HepG2 (cell line): Measurements from ENCODE around the gene THADA. TPM values are rescaled to one million over a fixed set of nuclear protein-coding genes. Genes with fewer than 3 reads are reported as not detected.

ENCODE experiments used
- ARID2 ChIP-seq: sonication (generic); formaldehyde crosslinking; IDR thresholded peaks from 2 replicates; pipeline ENCODE4 v1.8.1; 2022; ENCODE audit warnings: mild to moderate bottlenecking, missing genetic modification reagents, borderline replicate concordance
- DR1 ChIP-seq: sonication (generic); formaldehyde crosslinking; IDR thresholded peaks from 2 replicates; pipeline ENCODE4 v1.8.0; 2021; ENCODE audit warnings: mild to moderate bottlenecking, missing genetic modification reagents, inconsistent platforms
- ETV5 ChIP-seq: IDR thresholded peaks from 2 replicates; pipeline ENCODE4 v1.6.1; 2018; ENCODE audit warnings: missing biosample characterization, missing genetic modification reagents, inconsistent platforms, borderline replicate concordance
- GATAD2A ChIP-seq: IDR thresholded peaks from 2 replicates; pipeline ENCODE4 v1.6.1; 2016
- HNF1B ChIP-seq: sonication (generic); formaldehyde crosslinking; IDR thresholded peaks from 2 replicates; pipeline ENCODE4 v1.5.1; 2020; ENCODE audit warnings: mild to moderate bottlenecking, moderate library complexity, missing genetic modification reagents
- HNF4A ChIP-seq: sonication (generic); formaldehyde crosslinking; IDR thresholded peaks from 2 replicates; pipeline ENCODE4 v1.4.0; 2020; ENCODE audit warnings: missing genetic modification reagents
- JUN ChIP-seq: sonication (generic); formaldehyde crosslinking; IDR thresholded peaks from 2 replicates; pipeline ENCODE4 v1.4.0; 2020; ENCODE audit warnings: mild to moderate bottlenecking, missing genetic modification reagents
- JUND ChIP-seq: sonication (generic); formaldehyde crosslinking; IDR thresholded peaks from 2 replicates; pipeline ENCODE4 v1.8.0; 2022; ENCODE audit warnings: mild to moderate bottlenecking, missing genetic modification reagents
- KAT7 ChIP-seq: IDR thresholded peaks from 2 replicates; pipeline ENCODE4 v1.6.1; 2018; ENCODE audit warnings: borderline replicate concordance, missing compliant biosample characterization
- KMT2B ChIP-seq: IDR thresholded peaks from 2 replicates; pipeline ENCODE4 v1.6.1; 2016; ENCODE audit warnings: missing genetic modification reagents, missing compliant biosample characterization
- MIER3 ChIP-seq: IDR thresholded peaks from 2 replicates; pipeline ENCODE4 v1.6.1; 2016; ENCODE audit warnings: missing compliant biosample characterization, borderline replicate concordance
- NR2F2 ChIP-seq: IDR thresholded peaks from 2 replicates; pipeline ENCODE4 v1.6.1; 2012; ENCODE audit warnings: low read depth, inconsistent platforms, borderline replicate concordance
- SIX1 ChIP-seq: sonication (generic); formaldehyde crosslinking; IDR thresholded peaks from 2 replicates; pipeline ENCODE4 v1.4.0; 2020; ENCODE audit warnings: missing genetic modification reagents, borderline replicate concordance
- SMAD9 ChIP-seq: sonication (generic); formaldehyde crosslinking; IDR thresholded peaks from 2 replicates; pipeline ENCODE4 v1.5.1; 2020; ENCODE audit warnings: mild to moderate bottlenecking, missing genetic modification reagents
- TRIM24 ChIP-seq: sonication (generic); formaldehyde crosslinking; IDR thresholded peaks from 2 replicates; pipeline ENCODE4 v1.8.0; 2022; ENCODE audit warnings: mild to moderate bottlenecking, missing genetic modification reagents
- TSC22D2 ChIP-seq: sonication (generic); formaldehyde crosslinking; IDR thresholded peaks from 2 replicates; pipeline ENCODE4 v1.5.1; 2020; ENCODE audit warnings: missing genetic modification reagents, mild to moderate bottlenecking, borderline replicate concordance
- ZMYM2 ChIP-seq: sonication (generic); formaldehyde crosslinking; IDR thresholded peaks from 2 replicates; pipeline ENCODE4 v1.8.0; 2022; ENCODE audit warnings: mild to moderate bottlenecking, missing genetic modification reagents
- ZNF20 ChIP-seq: sonication (generic); formaldehyde crosslinking; IDR thresholded peaks from 2 replicates; pipeline ENCODE4 v1.4.0; 2020; ENCODE audit warnings: mild to moderate bottlenecking, moderate library complexity, missing genetic modification reagents
- ZNF276 ChIP-seq: sonication (generic); formaldehyde crosslinking; IDR thresholded peaks from 2 replicates; pipeline ENCODE4 v1.4.0; 2020; ENCODE audit warnings: mild to moderate bottlenecking, low read depth, missing genetic modification reagents
- ZNF547 ChIP-seq: sonication (generic); formaldehyde crosslinking; IDR thresholded peaks from 2 replicates; pipeline ENCODE4 v1.5.1; 2020; ENCODE audit warnings: mild to moderate bottlenecking, missing genetic modification reagents
- ZNF549 ChIP-seq: sonication (generic); formaldehyde crosslinking; IDR thresholded peaks from 2 replicates; pipeline ENCODE4 v1.5.0; 2020; ENCODE audit warnings: missing genetic modification reagents
- ZNF761 ChIP-seq: sonication (generic); formaldehyde crosslinking; conservative IDR thresholded peaks from 2 replicates; pipeline ENCODE4 v1.4.0; 2020; ENCODE audit warnings: mild to moderate bottlenecking, missing genetic modification reagents
- polyA plus RNA-seq, 8 experiments: library from polyadenylated mRNA; depleted of rRNA in 3 of 8; stranded (reverse) in 7 of 8; unstranded in 1 of 8; fragments of >200 nt; fragmentation: Illumina TruSeq in 4 of 8; extraction: Trizol in 4 of 8; gene quantifications; 2 replicates each; pipeline versions ENCODE4 v1.2.1 to v1.2.3, GENCODE V29; 2011 to 2016; ENCODE audit warnings: low read depth in 4 of 8, missing spikeins in 1 of 8, mixed read lengths in 1 of 8; ENCODE audit not compliant: insufficient read depth in 1 of 8
- total RNA-seq, 5 experiments: library from RNA; depleted of rRNA; stranded (reverse); fragments of >200 nt; fragmentation: Illumina TruSeq; extraction: Trizol; gene quantifications; 2 replicates each; pipeline ENCODE4 v1.2.3, GENCODE V29; 2016; ENCODE audit warnings: low read depth in 1 of 5
- TF ChIP-seq, protein P1 (sequence below): IDR thresholded peaks from 2 replicates; pipeline ENCODE4 v1.6.1; 2016; ENCODE audit warnings: low read depth, borderline replicate concordance

The THADA gene
- total and polyA plus RNA-seq, 2 of the 13 experiments (the other 11 are each of a cell fraction or from before 2014, with no cell fraction given) = 12.7 to 21.7 TPM

DNA sequence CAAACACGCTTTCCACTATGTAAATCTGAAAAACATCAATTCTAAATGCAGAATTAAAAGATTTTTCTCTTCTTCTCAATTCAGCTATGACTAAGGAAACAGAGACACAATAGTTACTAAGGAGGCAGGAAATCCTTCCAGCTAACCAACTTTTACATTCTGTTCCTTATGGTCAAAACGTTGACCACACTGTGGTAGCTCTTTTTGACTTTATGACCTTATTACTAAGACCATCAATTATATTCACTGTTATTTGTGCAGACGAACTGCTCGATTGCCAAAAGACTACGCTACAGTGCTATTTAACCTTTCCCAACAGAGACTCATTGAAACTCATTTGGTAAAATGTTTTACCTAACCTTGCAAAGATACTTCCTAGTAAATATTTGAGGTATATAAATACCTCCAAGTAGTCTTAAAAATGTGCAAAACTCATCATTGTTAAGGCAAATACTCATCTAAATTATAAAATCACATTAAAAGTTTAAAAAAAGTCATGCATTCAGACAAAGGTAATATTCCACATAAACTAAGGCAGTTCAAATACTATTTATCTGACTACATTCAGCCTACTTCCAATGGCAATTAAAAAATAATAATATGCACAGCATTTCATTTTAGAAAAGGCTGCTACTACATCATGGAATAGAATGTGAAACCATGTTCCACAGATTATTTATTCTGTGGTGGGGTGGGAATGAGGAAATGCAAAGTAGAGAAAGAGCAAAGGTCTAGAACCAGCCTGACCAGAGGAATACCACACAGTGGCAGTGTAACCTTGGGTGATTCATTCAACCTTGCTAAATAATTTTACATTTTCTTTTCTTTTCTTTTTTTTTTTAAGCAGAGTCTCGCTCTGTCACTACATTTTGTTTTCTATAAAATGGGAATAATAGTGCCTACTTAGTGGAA, 139.9 kb downstream of the THADA start (continued):
- TF ChIP-seq JUN (no peak), MIER3 (CRISPR knock-in tag) (peak; percentile 63), NR2F2 (peak; percentile 30; the same call in 1 of the 2 replicates), KAT7 (CRISPR knock-in tag) (peak; percentile 61; the same call in 1 of the 2 replicates), HNF1B (CRISPR knock-in tag) (no peak), HNF4A (CRISPR knock-in tag) (peak; percentile 85), DR1 (CRISPR knock-in tag) (no peak), TSC22D2 (0 out of 2 replicates have a peak, but pooled peaks have one; percentile 49), GATAD2A (CRISPR knock-in tag) (peak; percentile 88), ZNF547 (CRISPR knock-in tag) (no peak), KMT2B (CRISPR knock-in tag) (no peak; the same call in 1 of the 2 replicates), SMAD9 (CRISPR knock-in tag) (no peak), ETV5 (CRISPR knock-in tag) (peak; percentile 20; the same call in 1 of the 2 replicates), ZNF549 (no peak), SIX1 (CRISPR knock-in tag) (no peak), ZNF761 (no peak), TRIM24 (CRISPR knock-in tag) (no peak), ZMYM2 (no peak), ARID2 (CRISPR knock-in tag) (peak; percentile 79), ZNF276 (CRISPR knock-in tag) (no peak), ZNF20 (CRISPR knock-in tag) (no peak), JUND (CRISPR knock-in tag) (no peak)
- TF ChIP-seq, protein P1, sequence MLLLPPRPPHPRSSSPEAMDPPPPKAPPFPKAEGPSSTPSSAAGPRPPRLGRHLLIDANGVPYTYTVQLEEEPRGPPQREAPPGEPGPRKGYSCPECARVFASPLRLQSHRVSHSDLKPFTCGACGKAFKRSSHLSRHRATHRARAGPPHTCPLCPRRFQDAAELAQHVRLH (CRISPR knock-in tag) = no peak
